Measurements from ENCODE around the gene BDH1.

DNA sequence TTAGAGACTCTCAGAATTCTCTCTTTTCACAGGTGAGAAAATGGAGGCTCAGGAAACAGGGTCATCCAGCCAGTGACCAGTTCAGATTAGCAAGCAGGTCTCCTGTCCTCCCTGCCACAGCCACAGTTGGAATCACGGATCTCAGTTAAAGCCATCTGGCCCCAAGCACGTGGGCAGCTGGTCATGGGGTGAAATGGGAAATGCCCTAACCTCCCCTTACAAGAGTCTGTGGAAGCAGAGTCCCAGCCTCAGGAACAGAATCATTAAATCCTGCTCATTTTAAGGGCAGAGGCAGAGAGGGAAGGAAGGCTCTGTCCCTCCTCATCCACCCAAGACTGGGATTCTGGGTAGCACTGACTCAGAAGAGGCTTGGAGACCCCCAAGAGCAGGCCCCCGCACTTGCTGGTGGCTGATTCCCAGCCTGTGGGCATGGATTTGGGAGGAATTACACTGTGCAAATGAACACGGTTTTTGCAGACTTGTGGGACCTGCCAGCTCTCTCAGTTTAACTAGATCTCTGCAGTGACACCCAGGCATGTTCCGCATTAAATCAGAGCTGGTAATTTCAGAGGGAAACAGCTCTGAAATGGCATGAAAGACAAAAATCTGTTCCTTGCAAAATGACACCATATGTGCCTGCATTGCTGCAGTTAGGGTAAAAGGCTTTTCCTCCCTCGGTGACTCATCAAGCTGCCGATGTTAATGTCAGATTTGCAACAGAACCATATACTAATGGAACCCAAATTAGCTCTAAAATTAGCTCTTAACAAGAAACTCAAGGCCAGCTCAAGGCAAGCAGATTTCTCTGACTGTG is 89.0 kb downstream of the BDH1 start:
- TF ChIP-seq, protein P1, sequence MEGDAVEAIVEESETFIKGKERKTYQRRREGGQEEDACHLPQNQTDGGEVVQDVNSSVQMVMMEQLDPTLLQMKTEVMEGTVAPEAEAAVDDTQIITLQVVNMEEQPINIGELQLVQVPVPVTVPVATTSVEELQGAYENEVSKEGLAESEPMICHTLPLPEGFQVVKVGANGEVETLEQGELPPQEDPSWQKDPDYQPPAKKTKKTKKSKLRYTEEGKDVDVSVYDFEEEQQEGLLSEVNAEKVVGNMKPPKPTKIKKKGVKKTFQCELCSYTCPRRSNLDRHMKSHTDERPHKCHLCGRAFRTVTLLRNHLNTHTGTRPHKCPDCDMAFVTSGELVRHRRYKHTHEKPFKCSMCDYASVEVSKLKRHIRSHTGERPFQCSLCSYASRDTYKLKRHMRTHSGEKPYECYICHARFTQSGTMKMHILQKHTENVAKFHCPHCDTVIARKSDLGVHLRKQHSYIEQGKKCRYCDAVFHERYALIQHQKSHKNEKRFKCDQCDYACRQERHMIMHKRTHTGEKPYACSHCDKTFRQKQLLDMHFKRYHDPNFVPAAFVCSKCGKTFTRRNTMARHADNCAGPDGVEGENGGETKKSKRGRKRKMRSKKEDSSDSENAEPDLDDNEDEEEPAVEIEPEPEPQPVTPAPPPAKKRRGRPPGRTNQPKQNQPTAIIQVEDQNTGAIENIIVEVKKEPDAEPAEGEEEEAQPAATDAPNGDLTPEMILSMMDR (IDR thresholded peaks at IDR 0.05): no peak
- no peak for TF ChIP-seq POLR2A (IDR thresholded peaks at IDR 0.05)
